ENCODE data around the gene ARHGAP33. TPM values are rescaled to one million over a fixed set of nuclear protein-coding genes. Genes with fewer than 3 reads are reported as not detected.

The ARHGAP33 gene
- total and polyA plus RNA-seq, 2 of the 4 experiments (the other 2 are of a cell fraction), result 0.72 to 11.9 TPM

GRCh38 chr19:35818445-35818844 is 43.1 kb downstream of the ARHGAP33 start:
- Histone ChIP-seq H3K23ac (ENCODE audit: low read depth, low read length) (no peak overlapping the region), H2BK15ac (ENCODE audit: low read depth, low read length) (no peak overlapping the region), H3K4me1 (ENCODE audit: control insufficient read depth, insufficient read depth, low read length) (no peaks in the 10 kb centered on the region), H3K27me3 (ENCODE audit: control insufficient read depth, insufficient read depth, low read length) (peaks cover 11% of the 10 kb centered on the region; the same call in 1 of the 2 replicates), H2BK5ac (ENCODE audit: low read depth, low read length, poor library complexity, severe bottlenecking) (no peak overlapping the region), H2AK5ac (ENCODE audit: low read depth, low read length) (no peak overlapping the region), H3K9me3 (ENCODE audit: control insufficient read depth, insufficient read depth, low read length) (no peaks in the 10 kb centered on the region), H3K9ac (ENCODE audit: low read depth, low read length) (no peak overlapping the region), H3K56ac (ENCODE audit: extremely low read depth, insufficient read depth, low read length) (no peak overlapping the region), H3K27ac (ENCODE audit: insufficient read depth, low read length) (no peak overlapping the region), H3K14ac (replicated peaks; ENCODE audit: low read depth, low read length) (no peak overlapping the region), H4K8ac (ENCODE audit: low read depth in 2 of 2, low read length in 2 of 2) (no peak overlapping the region), H3K4me2 (ENCODE audit: low read depth, low read length) (no peak overlapping the region), H2AFZ (replicated peaks; ENCODE audit: low read length, poor library complexity) (no peak overlapping the region), H4K91ac (ENCODE audit: insufficient read depth, low read depth, low read length) (no peak overlapping the region), H3K4ac (ENCODE audit: low read depth, low read length) (no peak overlapping the region), H2BK20ac (ENCODE audit: low read depth, low read length) (no peak overlapping the region), H4K20me1 (ENCODE audit: insufficient read depth, low read length) (no peaks in the 10 kb centered on the region), H3K36me3 (ENCODE audit: control insufficient read depth, insufficient read depth, low read length) (no peaks in the 10 kb centered on the region), H4K5ac (ENCODE audit: low read depth, low read length) (no peak overlapping the region), H2AK9ac (replicated peaks; ENCODE audit: low read depth, low read length, poor library complexity) (no peak overlapping the region), H3K18ac (ENCODE audit: low read depth, low read length) (no peak overlapping the region), H3K9me1 (ENCODE audit: insufficient read depth, low read length) (no peaks in the 10 kb centered on the region), H3K79me1 (ENCODE audit: low read depth in 1 of 2, low read length in 2 of 2) (no peaks in the 10 kb centered on the region), H2BK120ac (ENCODE audit: low read depth, low read length) (no peak overlapping the region), H3K4me3 (ENCODE audit: insufficient read depth, low read depth, low read length) (no peak overlapping the region)
- CTCF ChIA-PET, result no interaction called here
- no peak for TF ChIP-seq ELK1 (IDR thresholded peaks at IDR 0.05; ENCODE audit: borderline replicate concordance, low read depth, low read length)
- TF ChIP-seq NFE2L2 (IDR thresholded peaks at IDR 0.05; ENCODE audit: low read depth, low read length), result no peak
- TF ChIP-seq MAFK (IDR thresholded peaks at IDR 0.05; ENCODE audit: low read depth, low read length), result no peak
- no peak for TF ChIP-seq FOS (IDR thresholded peaks at IDR 0.05; ENCODE audit: low read depth, low read length)
- no peak for TF ChIP-seq BHLHE40 (IDR thresholded peaks at IDR 0.05; ENCODE audit: low read depth, low read length)
- TF ChIP-seq CEBPB (IDR thresholded peaks at IDR 0.05; ENCODE audit: low read depth, low read length), result no peak
- TF ChIP-seq USF2 (IDR thresholded peaks at IDR 0.05; ENCODE audit: low read depth, low read length), result no peak
- no peak for TF ChIP-seq RAD21 (IDR thresholded peaks at IDR 0.05; ENCODE audit: low read length)
- no peak for TF ChIP-seq RFX5 (IDR thresholded peaks at IDR 0.05; ENCODE audit: low read depth, low read length)
- TF ChIP-seq MXI1 (IDR thresholded peaks at IDR 0.05; ENCODE audit: borderline replicate concordance, low read depth, low read length), result no peak
- intact Hi-C loops (cut with micrococcal nuclease) (no loop called here), dilution Hi-C loops (cut with HindIII; ENCODE audit: low sequenced_read_pairs, unreplicated experiment) (no loop called here), in situ Hi-C loops (cut with MboI; ENCODE audit: low sequenced_read_pairs) (no loop called here)
- DNase-seq (no peak), ATAC-seq (ENCODE audit: low read depth) (no peak)
- POLR2A ChIA-PET (ENCODE audit: unreplicated experiment), result no interaction called here
- WGBS, 2 experiments (ENCODE audit: extremely low coverage in 2 of 2, insufficient read length in 1 of 2), result no CpG with 5 or more reads among the region's 3 CpGs
- BruUV-seq (replicated peaks), result no TSS peak

Measured in IMR-90 (cell line).